GM21526 (cell line): ENCODE results near the gene WLS.

ENCODE experiments used
- ATAC-seq: cut with Tn5 transposase; IDR thresholded peaks from one replicate; pipeline ENCODE4 v1.9.1; 2021; ENCODE audit warnings: moderate library complexity; ENCODE audit not compliant: unreplicated experiment, low FRiP score

The WLS gene

DNA sequence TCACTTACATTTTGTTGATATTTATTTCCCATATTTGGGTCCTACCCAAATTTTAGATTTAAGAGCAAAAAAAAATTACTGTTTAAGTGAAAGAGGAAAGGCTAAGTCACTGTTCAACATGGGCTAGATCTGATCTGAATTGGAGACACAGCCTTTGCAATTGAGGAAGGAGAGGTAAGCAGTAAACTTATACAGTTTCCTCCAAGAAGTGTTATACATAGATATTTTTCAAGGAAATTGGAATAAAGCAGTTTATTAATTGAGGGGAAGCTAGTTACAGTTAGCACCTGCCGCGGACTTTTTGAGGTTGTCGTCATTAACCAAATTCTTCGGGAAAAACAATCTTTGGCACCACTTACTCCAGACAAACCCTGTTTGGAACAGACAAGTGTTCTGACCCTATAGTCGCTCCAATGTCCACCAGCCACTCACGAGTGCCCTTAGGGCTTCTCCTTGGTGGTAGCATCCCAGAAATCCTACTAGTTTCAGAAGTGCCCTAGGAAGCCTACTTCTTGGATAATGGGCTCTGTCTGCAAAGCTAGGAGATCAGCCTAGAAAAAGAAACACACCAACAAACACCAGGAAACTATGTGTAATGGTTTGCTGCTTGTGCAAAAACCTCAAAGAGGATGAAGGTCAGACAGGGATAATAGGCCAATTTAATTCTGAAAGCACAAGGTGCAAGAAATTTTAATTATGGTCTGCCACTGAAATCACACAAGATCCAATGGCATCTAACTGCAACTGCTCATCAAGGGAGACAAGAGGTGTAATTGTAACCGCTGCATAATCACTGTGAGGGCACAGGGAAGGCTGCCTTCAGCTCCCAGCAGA is 2.5 kb downstream of the WLS start:
- ATAC-seq: no peak

DNA sequence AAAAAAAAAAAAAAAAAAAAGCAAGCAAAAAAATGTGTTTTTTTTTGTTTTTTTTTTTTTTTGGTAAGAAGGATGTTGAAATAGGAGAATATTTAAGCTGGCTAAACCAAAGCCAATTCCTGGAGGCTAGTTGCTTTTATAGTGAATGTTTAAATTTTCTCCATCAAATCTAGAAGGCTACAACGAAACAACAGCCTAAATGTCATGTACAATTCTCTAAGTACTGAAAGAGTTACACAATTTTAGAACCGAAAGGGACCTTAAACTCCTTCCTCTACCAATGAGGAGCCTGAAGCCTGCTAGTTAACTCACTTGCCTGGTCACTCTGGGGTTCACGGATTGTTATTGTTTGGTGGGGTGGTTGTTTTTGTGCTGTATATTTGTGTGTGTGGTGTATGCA is 3.5 kb downstream of the WLS start:
- ATAC-seq: no peak

DNA sequence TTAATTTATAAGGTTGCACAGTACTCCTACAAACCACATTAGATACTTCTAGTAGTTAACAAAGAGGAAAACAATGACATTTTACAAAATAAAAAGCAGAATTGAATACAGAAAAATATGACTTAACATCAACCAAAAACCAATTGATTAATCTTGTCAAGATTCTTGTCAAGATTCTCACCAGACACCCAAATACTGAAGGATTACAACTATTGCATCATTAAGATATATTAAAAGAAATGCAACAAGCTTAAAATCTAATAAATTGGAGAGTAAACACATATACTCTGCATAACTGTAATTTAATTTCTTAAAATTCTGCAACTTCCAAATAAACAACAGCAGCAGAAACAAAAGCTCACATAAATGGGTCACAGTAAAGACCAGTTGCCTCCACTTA is 4.7 kb downstream of the WLS start:
- ATAC-seq: no peak

DNA sequence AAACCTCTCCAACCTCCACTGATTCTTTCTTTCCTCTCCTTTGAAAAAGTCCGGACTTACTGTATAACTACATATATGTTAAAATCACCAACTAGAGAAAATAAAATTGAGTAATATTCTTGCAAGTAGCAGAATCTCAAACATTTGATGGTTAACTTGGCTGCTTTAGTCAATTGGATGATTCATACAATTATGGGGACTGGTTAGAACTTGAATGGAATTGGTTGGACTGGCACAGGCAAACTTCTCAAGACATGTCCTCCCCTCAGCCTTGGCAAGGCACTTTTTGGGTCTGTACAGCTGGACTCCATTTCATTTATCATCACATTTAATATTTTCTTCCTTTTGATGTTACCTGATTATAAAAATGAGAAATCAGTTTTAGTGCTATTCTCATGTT is 6.5 kb downstream of the WLS start:
- ATAC-seq: no peak

DNA sequence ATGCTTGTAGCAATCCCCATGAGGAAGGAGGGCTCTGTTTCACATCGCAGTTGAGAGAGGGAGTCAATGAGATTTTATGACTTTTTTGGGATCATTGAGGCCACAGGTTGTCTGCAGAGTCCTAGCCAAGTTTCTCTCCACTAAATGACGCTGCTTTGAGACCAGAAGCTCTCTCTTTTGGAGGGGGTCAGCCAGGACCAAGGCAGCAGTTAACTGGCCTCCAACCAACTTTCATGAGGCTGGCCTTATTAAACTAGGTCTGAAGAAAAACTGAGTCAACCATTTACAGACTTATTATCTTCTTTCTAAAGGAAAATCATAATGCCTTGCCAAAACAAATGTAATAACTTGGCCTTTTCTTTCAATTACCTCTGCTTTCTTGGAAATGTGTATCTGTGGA is 8.6 kb downstream of the WLS start:
- ATAC-seq: no peak

DNA sequence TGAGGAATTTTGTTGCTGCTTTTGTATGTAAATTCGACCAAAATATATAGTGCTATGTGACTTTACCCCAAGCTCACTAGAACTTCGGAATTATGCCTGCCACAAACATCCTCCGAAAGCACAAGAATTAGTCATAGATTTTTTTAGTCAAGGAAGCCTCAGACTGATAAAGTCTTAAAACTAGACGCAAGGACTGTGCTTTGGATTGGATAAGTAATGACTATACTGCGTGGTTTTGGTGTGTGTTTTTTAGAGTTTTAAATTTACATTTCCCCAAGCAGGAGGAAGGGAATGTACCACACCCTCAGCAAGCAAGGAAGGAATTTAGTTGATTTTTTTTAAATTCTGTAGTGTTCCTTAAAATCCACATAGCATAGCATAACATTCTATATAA is 10.3 kb downstream of the WLS start:
- no peak for ATAC-seq

DNA sequence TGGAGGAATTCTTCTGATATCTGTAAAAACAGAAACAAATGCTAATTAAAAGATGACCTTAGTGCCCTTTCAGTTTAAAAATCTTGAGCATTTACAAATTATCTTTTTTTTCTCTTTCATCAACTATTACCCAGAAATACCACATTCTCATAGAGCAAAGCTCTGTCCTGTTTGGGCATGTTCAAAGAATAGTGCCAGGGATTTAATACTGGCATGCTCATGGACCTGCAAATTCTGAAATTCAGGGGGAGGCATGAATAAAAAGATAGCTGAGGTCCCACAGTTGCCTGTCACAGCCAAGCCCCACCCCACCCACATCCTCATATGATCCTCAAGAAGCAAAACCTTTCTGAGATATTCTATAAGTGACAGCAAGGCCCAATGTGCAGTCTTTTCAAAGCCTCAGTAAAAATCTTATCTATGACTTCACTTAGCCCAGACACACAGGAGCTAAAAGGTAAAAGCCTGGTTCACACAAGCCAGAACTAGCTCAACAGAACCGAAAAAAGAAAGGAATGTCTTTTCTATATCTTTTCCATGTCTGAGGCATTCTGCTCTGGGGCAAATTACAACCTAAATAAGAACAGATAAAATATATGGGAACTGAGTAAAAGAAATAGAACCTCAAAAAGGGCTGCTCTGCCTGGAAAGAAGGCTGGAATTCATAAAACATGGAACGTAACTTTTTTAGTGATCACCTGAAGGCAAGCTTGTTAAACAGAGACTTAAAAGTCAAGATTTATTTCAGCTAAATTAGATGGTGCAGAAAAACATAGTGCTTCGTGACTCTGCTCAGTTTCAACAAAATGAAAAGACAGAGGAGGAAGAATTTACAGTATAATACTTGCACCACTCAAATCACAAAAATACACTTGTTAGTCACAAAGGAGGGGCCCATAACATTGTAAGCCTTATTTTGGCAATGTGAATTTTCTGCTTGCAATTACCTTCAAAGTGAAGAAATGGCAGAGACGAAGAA is 11.0 kb downstream of the WLS start:
- no peak for ATAC-seq

DNA sequence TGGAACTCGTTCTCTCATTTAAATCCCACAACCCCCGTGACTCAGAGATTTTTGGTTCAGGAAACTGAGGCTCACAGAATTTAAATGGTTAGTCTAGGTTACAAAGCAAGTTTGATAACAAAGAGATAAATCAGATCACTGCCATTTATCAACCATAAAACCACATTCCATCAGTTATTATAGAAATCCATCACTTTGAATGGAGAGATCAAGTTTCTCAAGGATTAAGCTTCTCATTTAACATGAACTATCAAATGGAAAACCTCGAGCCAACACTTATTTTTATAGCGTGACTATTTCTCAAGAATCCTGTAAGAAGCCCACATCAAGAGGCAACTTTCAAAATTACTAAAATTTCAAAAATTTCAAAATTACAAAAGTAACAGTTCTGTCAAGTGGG is 11.9 kb downstream of the WLS start:
- ATAC-seq: no peak

DNA sequence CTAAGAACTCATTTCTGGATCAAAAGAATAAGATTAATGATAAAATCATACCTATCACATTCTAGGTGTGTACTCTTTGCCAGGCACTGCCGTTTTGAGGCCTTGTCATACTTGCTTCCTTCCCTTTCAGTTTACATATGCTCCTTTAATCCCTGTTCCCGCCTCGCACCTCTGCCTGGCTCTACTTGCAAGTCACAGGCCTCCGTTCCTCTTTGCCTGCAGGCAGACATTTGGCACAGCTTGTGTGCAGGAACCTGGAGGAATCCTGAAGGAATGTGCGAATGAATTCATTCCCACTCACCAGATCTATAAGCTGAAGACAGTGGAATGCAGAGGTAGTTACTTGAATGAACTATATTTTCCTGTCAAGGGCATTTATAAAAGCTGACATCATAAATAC is 13.8 kb downstream of the WLS start:
- no peak for ATAC-seq

DNA sequence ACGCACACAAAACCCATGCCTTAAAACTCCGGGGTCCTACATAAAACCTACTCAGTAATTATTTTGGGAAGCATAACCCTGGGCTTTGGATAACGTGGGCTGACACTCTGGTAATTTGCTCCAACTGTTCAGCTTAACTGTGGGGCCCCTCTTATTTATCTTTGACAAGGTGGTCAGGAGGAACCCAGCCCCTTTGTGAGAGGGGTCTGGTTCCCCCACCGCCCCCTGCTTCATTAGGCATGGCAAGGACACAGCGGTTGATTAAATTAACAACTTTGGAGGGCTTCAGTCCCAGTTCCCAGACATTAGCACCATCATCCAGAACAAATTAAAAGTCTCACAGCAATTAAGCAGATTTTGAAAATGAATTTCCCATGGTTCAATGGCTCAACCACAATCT is 14.7 kb downstream of the WLS start:
- no peak for ATAC-seq

DNA sequence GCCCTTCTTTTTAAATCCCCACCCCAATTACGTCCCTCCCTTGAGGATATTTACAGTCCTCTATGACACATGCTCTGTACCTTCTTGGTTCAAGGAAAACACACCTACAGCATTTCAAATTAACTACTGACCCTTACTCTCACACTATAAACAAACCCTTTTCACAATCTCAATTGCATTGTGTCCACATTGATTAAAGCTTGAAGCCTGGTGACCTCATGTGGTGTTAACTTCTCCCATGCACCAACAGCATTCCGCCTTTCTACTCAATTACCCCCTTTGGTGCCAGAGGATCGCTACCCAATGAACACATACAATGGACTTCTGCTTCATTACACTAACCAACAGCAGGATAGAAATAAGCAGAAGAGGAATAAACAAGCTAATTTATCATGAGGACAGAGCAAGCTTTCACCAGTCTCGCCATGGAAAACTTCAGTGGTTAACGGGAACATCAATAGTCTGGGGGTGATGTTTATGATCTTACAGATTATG is 15.2 kb downstream of the WLS start:
- no peak for ATAC-seq

DNA sequence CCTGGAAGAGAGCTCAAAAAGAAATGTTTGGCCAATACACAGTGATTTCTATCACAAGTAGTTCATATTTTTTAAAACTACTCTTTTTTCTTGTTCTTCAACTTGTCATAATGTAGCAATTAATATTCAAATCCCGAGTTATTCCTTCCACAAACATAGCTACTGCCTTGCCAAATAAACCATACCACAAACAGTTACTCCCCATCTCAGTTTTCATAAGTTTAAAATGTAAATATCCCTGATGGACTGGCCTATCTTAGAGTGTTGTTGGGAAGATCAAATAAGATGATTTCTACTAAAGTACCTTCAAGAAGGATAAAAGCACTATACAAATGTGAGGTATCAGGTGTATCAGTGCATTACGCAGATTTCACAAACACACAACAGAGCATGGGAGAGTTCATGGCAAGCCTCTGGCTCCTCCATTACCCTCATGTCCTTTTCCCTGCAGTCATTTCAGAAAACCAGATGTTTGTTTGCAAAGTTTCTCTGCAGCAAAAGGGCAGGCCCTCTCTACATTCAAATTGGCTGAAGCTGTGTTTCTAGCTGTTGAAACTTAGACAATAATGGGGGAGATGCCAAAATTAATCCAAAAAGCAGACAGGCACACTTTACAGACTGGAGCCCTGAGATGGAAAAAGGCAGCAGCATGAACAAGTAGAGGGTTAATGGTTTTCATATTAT is 16.1 kb downstream of the WLS start:
- ATAC-seq: no peak

DNA sequence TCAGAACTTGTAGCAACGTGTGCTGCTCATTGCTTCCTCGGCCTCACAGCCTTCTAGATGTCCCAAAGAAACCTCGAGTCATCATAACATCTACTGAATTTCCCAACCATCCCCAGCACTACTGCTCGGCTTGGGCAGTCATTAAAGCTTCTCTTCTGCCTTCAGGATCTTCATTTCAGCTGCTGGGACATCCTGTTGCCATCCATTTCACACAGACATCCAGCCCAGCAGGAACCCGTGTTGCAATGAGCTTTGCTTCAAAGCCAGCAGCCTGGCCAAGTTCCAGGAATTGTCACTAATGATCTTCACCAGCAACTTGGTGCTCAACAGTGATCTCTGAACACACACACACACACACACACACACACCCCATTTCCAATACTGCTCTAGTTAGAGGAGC is 18.5 kb downstream of the WLS start:
- ATAC-seq: no peak

DNA sequence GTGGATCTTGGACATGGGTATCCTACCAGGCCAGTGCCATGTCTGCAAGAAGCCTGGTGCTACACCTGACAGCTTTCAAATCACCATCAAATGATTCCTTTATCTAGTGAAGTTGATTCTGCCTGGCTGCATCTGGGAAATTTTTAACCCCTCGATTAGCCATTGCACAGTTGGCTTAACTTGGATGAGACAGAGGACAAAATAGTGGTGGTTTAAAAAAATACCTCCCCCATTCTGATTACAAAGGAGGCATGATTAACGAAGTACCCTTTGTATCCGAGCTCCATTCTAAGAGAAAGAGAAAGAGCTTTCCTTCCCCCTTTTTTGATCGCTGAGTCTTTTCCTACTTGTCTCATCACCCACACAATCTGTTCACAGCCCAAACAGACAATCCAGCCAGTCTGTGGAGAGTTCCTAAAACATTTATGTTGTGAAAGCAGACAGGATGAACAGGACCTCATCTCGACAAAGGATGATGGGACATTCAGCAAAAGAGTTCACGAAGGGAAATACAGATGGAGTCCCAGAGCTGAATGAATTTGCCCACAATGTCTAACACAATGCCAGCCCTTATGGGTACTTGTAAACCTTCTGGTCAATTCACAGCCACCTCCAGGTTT is 20.5 kb downstream of the WLS start:
- ATAC-seq: no peak

DNA sequence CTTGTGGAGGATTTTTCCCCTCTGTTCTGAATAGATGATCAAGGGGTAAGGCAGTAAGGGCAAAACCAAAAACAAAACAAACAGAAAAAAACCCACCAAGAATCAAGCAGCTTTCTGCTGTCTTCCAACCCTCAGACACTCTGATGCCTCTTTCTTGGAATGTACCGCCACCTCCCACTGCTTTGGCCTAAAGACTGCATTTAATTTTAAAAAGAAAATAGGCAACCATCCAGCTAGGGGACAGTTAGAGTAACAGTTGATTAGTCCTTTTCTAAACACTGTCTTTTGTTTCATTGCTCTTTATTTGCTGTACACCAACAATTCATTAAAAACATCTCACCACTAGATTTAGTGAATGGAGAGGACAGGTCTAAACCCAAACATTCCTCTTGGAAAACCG is 21.5 kb downstream of the WLS start:
- no peak for ATAC-seq

DNA sequence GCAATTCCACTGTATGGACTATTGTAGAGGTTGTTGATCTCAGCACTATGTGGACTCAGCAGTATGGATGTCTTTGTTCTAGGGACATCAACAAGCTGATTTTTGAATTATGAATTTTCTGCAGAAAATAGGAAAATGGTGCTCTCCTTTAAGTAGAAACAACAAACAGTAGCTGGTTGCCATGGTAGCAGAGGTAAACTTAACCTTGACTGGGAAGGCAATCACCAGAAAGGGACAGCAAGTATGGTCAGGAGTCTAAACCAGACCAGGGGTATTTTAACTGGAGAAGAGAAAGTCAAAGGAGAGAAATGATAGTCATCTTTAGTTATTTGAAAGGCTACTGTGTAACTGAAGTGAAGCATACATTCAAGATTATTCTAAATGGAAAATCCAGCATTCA is 22.3 kb downstream of the WLS start:
- ATAC-seq: no peak

DNA sequence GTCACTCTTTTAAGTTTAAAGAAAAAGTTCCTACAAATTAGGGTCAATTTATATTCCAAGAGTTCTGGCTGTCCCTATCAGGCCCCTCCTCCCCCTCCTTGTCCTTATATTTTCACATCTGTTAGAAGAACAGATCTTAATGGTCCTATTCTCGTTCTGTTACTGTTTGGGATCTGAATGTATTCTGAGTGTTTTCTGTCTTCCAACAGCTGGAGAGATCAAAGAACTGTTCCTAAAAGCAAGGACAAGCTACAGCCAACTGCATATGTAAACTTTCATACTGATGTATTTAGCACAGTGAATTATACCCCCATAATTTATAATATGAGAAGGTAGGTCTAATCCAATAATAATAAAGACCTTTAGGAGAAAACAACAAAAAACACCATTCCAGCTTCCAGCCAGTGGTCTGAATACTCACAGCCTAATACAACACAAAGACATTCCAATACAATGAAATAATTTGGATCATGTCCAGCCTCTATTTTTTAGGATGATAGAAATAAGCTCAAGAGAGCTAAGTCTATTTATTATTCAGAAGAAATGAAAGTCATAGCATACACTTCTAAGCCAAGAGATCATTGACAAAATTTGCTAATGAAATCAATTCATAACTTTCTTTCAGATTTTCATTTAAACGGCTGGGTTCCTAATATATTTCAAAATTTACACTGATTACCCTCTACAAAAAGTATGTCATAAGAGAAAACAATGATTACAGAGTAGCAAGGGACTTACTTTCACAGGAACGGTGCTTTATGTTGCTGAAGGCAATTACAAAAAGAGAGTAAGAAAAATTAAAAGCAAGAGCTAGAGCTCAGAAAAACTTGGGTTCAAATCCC is 25.3 kb downstream of the WLS start:
- ATAC-seq: no peak

DNA sequence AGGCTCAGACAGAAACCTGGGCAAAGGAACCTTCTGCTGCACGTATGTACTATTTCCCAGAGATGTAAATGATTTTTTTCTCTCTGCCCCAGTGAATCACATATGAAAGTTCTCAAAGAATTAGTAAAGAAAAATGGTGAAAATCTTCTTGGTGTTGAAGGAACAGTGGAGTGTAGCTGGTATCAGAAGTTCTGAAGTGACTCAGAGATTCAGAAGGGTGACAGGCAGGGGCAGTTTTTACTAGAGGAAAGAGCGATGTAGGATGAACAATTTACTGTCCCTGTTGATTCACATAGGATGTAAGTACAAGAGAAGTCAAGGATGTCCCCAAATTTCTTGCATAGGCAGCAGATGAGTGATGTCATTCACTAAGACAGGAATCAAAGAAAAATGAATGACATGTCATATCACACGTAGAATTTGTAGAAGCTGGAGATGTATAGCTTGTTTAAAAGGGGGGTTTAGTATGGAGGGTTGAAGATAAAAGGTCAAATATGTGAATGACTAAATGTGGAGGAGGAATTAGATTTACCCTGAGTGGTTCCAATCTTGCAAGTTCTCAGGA is 26.4 kb downstream of the WLS start:
- no peak for ATAC-seq

DNA sequence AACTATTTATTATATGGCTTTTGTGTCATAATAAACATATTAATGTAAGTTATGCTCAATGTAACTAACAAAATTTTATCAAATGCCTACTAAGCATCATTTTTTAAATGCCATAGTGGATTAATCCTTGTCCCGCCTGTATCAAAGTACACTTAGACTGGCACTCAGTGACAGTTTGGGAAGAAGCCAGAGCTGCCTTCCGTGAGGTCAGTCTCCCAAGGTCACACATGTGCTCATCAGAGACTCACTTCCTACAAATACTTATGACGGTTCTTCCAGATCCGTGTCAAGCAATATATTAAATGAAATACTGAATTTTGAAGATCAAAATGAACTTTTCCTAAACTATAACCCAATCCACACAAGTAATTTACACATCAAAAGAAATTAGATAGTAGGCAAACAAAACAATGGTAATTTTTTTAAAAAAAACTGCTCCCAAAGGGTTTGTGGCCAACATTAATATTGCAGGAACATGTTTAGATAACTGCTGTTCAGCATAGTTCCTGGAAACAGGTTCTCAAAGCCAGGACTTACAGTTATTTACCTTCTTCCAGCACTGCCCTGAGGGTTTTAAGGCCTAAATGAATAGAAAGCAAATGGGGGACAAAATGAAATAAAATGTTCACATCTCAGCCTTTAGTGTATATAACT is 27.2 kb downstream of the WLS start:
- ATAC-seq: no peak
